CD4-positive, CD25-positive, alpha-beta regulatory T cell (primary cell): Measurements from ENCODE around the gene MTHFR. TPM values are rescaled to one million over a fixed set of nuclear protein-coding genes. Genes with fewer than 3 reads are reported as not detected.

Source experiments
- ATAC-seq, 2 donors: fragments of 150-1000 bp; cut with Tn5 transposase; one replicate each; pipeline ENCODE4 v1.10.0; 2021; ENCODE audit warnings: low read depth in 2 of 2, moderate number of reproducible peaks in 2 of 2, moderate library complexity in 1 of 2
- DNase-seq, 3 donors: peaks; one replicate each; pipeline versions ENCODE4 v3.0.0 to v3.0.0-alpha.2; 2012 to 2022; ENCODE audit warnings: mixed read lengths in 1 of 3
- H3K27ac ChIP-seq: one replicate; pipeline ENCODE4 v1.7.0; 2013; ENCODE audit warnings: mild to moderate bottlenecking, low read length; ENCODE audit not compliant: insufficient read depth, poor library complexity, severe bottlenecking
- H3K27me3 ChIP-seq: one replicate; pipeline ENCODE4 v1.7.0; 2013; ENCODE audit warnings: low read length; ENCODE audit not compliant: control insufficient read depth, insufficient read depth
- H3K36me3 ChIP-seq: one replicate; pipeline ENCODE4 v1.7.0; 2013; ENCODE audit warnings: mild to moderate bottlenecking, low read length, moderate library complexity; ENCODE audit not compliant: control insufficient read depth, insufficient read depth
- H3K4me1 ChIP-seq: 2 replicates; pipeline ENCODE4 v1.7.0; 2013; ENCODE audit warnings: mild to moderate bottlenecking, low read length; ENCODE audit not compliant: insufficient read depth, control insufficient read depth, poor library complexity, severe bottlenecking
- H3K4me3 ChIP-seq: one replicate; pipeline ENCODE4 v1.7.0; 2013; ENCODE audit warnings: low read depth, mild to moderate bottlenecking, low read length, moderate library complexity
- H3K9me3 ChIP-seq, 2 experiments: 1 replicate in 1 of 2; 2 replicates in 1 of 2; pipeline ENCODE4 v1.7.0; 2013; ENCODE audit warnings: low read length in 2 of 2, mild to moderate bottlenecking in 1 of 2, moderate library complexity in 1 of 2; ENCODE audit not compliant: control insufficient read depth in 2 of 2
- H3K27ac Mint-ChIP-seq, 3 donors: one replicate each; pipeline ENCODE4 v1.8.0; 2020 to 2022; ENCODE audit warnings: mild to moderate bottlenecking in 3 of 3, mixed read lengths in 3 of 3, moderate library complexity in 2 of 3
- H3K27me3 Mint-ChIP-seq: one replicate; pipeline ENCODE4 v1.8.0; 2022; ENCODE audit warnings: mild to moderate bottlenecking, mixed read lengths
- H3K36me3 Mint-ChIP-seq: one replicate; pipeline ENCODE4 v1.8.0; 2020; ENCODE audit warnings: mixed read lengths
- H3K4me1 Mint-ChIP-seq, 4 donors: one replicate each; pipeline ENCODE4 v1.8.0; 2020 to 2022; ENCODE audit warnings: mixed read lengths in 4 of 4, mild to moderate bottlenecking in 1 of 4
- H3K4me3 Mint-ChIP-seq, 4 donors: one replicate each; pipeline ENCODE4 v1.8.0; 2020 to 2022; ENCODE audit warnings: mild to moderate bottlenecking in 4 of 4, mixed read lengths in 4 of 4, moderate library complexity in 3 of 4
- H3K9me3 Mint-ChIP-seq, 7 donors: one replicate each; pipeline ENCODE4 v1.8.0; 2020 to 2022; ENCODE audit warnings: mixed read lengths in 7 of 7, mild to moderate bottlenecking in 3 of 7, moderate library complexity in 2 of 7
- polyA plus RNA-seq, 4 donors: library from polyadenylated mRNA; unstranded; fragments of 300-500 nt; fragmentation: Illumina TruSeq; gene quantifications; one replicate each; pipeline ENCODE4 v1.2.3, GENCODE V29; 2021
- total RNA-seq: library from RNA; stranded (reverse); gene quantifications from one replicate; pipeline ENCODE4 v1.2.3, GENCODE V29; 2022

MTHFR gene
- total and polyA plus RNA-seq, 5 donors from 2014 or later = 5.6 to 35.0 (median 6.6) TPM

- Mint-ChIP-seq H3K27me3 (peaks cover 35% of the 10 kb centered on the region), H3K9me3 (no peaks in the 10 kb centered on the region), H3K27ac (no peak overlapping the region), H3K4me3 (no peak overlapping the region), H3K36me3 (no peaks in the 10 kb centered on the region), H3K4me1 (peaks cover 0 to 10% (median 0%) of the 10 kb centered on the region in 4 donors)
- DNase-seq (no peak), ATAC-seq (no peak)
- no peaks in the 10 kb centered on the region for H3K27me3 ChIP-seq
- no peak overlapping the region for H3K4me3 ChIP-seq
- peaks cover 8% of the 10 kb centered on the region for H3K4me1 ChIP-seq
- H3K9me3 ChIP-seq = no peaks in the 10 kb centered on the region
- H3K36me3 ChIP-seq = no peaks in the 10 kb centered on the region
- no peak overlapping the region for H3K27ac ChIP-seq
Measured at GRCh38 chr1:11764519-11764918, 41.2 kb downstream of the MTHFR start.

GRCh38 chr1:11764115-11764514, 41.6 kb downstream of the MTHFR start:
- H3K27ac ChIP-seq = no peak overlapping the region
- peaks cover 35% of the 10 kb centered on the region for H3K27me3 Mint-ChIP-seq
- H3K9me3 Mint-ChIP-seq = no peaks in the 10 kb centered on the region
- H3K27me3 ChIP-seq = no peaks in the 10 kb centered on the region
- no peak for DNase-seq
- no peak overlapping the region for H3K4me3 Mint-ChIP-seq
- H3K36me3 ChIP-seq = no peaks in the 10 kb centered on the region
- no peak for ATAC-seq
- H3K4me1 ChIP-seq = peaks cover 8% of the 10 kb centered on the region
- H3K4me1 Mint-ChIP-seq = peaks cover 0 to 10% (median 0%) of the 10 kb centered on the region in 4 donors
- H3K9me3 ChIP-seq = no peaks in the 10 kb centered on the region
- no peak overlapping the region for H3K27ac Mint-ChIP-seq
- H3K4me3 ChIP-seq = no peak overlapping the region
- H3K36me3 Mint-ChIP-seq = no peaks in the 10 kb centered on the region

DNA sequence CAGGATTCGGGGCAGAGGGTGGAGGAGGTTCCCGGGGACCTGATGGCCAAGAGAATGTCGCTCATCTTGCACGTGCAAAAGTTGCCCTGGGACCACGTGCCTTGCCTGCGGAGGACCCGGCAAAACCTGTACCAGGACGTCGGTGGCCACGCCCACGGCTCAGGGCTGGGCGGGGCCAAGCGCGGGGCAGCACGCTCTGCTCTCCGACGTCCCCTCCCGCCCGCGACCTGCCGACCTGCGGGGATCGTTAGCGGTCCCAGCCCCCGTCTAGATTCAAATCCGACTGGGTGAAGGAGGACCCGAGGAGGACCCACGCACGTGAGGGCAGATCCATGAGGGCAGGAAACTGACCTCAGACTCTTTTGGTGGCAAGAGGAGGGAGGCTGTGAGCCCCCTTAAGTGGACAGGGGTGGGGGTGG, 43.8 kb downstream of the MTHFR start, which contains the start of gene C1orf167:
Gene C1orf167, plus strand, starts transcription at position 206 of the 419 bp plus-strand sequence. CDS start 2,208 bp downstream, outside the sequence.
- Histone ChIP-seq H3K27ac (no peak within 1 kb of the TSS), H3K4me3 (no peak within 1 kb of the TSS), H3K36me3 (no peaks in the 10 kb centered on the region), H3K4me1 (peaks cover 8% of the 10 kb centered on the region), H3K27me3 (no peaks in the 10 kb centered on the region), H3K9me3 (no peaks in the 10 kb centered on the region)
- no peak for ATAC-seq
- DNase-seq = peak in 1 of 3 donors; percentile 35
- H3K27me3 Mint-ChIP-seq = peaks cover 37% of the 10 kb centered on the region
- no peaks in the 10 kb centered on the region for H3K36me3 Mint-ChIP-seq
- peak within 1 kb of the TSS in 2 of 3 donors; percentile 14 to 37 for H3K27ac Mint-ChIP-seq
- H3K4me3 Mint-ChIP-seq = no peak within 1 kb of the TSS
- H3K4me1 Mint-ChIP-seq = peaks cover 0 to 10% (median 0%) of the 10 kb centered on the region in 4 donors
- no peaks in the 10 kb centered on the region for H3K9me3 Mint-ChIP-seq

GRCh38 chr1:11761285-11761684, 44.5 kb downstream of the MTHFR start:
- ATAC-seq (no peak), DNase-seq (no peak)
- Mint-ChIP-seq H3K4me3 (no peak overlapping the region), H3K4me1 (peaks cover 0 to 10% (median 0%) of the 10 kb centered on the region in 4 donors), H3K9me3 (no peaks in the 10 kb centered on the region), H3K27ac (peak overlapping the region in 1 of 3 donors; percentile 14), H3K36me3 (no peaks in the 10 kb centered on the region), H3K27me3 (peaks cover 37% of the 10 kb centered on the region)
- H3K4me1 ChIP-seq = peaks cover 8% of the 10 kb centered on the region
- H3K27ac ChIP-seq = no peak overlapping the region
- H3K9me3 ChIP-seq = no peaks in the 10 kb centered on the region
- H3K27me3 ChIP-seq = no peaks in the 10 kb centered on the region
- no peak overlapping the region for H3K4me3 ChIP-seq
- H3K36me3 ChIP-seq = no peaks in the 10 kb centered on the region

DNA sequence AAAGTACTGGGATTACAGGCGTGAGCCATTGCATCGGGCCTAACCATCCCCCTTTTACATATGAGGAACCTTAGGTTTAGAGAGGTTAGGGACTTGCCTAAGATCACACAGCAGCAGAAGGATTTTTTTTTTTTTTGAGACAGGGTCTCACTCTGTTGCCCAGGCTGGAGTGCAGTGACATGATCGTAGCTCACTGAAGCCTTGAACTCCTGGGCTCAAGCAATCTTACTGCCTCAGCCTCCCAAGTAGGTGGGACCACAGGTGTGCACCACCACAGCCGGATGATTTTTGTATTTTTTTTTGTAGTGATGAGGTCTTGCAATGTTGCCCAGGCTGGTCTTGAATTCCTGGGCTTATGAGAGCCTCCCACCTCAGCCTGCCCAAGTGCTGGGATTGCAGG, 46.0 kb downstream of the MTHFR start:
- no peak overlapping the region for H3K27ac ChIP-seq
- DNase-seq = no peak
- H3K4me3 ChIP-seq = no peak overlapping the region
- no peaks in the 10 kb centered on the region for H3K9me3 Mint-ChIP-seq
- H3K36me3 Mint-ChIP-seq = no peaks in the 10 kb centered on the region
- H3K4me1 ChIP-seq = peaks cover 8% of the 10 kb centered on the region
- H3K36me3 ChIP-seq = no peaks in the 10 kb centered on the region
- H3K27ac Mint-ChIP-seq = peak overlapping the region in 2 of 3 donors; percentile 41 to 55
- H3K4me1 Mint-ChIP-seq = peaks cover 0 to 10% (median 0%) of the 10 kb centered on the region in 4 donors
- H3K9me3 ChIP-seq = no peaks in the 10 kb centered on the region
- H3K4me3 Mint-ChIP-seq = no peak overlapping the region
- no peaks in the 10 kb centered on the region for H3K27me3 ChIP-seq
- no peak for ATAC-seq
- peaks cover 38% of the 10 kb centered on the region for H3K27me3 Mint-ChIP-seq

GRCh38 chr1:11757047-11757446, 48.7 kb downstream of the MTHFR start:
- Mint-ChIP-seq H3K36me3 (no peaks in the 10 kb centered on the region), H3K4me1 (peaks cover 0 to 2% (median 0%) of the 10 kb centered on the region in 4 donors), H3K27me3 (peaks cover 32% of the 10 kb centered on the region), H3K9me3 (no peaks in the 10 kb centered on the region), H3K4me3 (no peak overlapping the region), H3K27ac (no peak overlapping the region)
- Histone ChIP-seq H3K9me3 (no peaks in the 10 kb centered on the region), H3K4me3 (no peak overlapping the region), H3K27ac (no peak overlapping the region), H3K27me3 (no peaks in the 10 kb centered on the region), H3K4me1 (peaks cover 4% of the 10 kb centered on the region), H3K36me3 (no peaks in the 10 kb centered on the region)
- DNase-seq = no peak
- ATAC-seq = no peak

GRCh38 chr1:11753555-11754208, 52.1 kb downstream of the MTHFR start:
- peaks cover 5% of the 10 kb centered on the region for H3K4me1 ChIP-seq
- DNase-seq = no peak
- H3K27me3 ChIP-seq = no peaks in the 10 kb centered on the region
- no peaks in the 10 kb centered on the region for H3K9me3 Mint-ChIP-seq
- H3K36me3 ChIP-seq = peaks cover 3% of the 10 kb centered on the region
- H3K27ac Mint-ChIP-seq = peak overlapping the region; percentile 27 to 60 (median 59)
- H3K4me3 Mint-ChIP-seq = no peak overlapping the region
- H3K4me3 ChIP-seq = no peak overlapping the region
- no peak overlapping the region for H3K27ac ChIP-seq
- ATAC-seq = no peak
- H3K36me3 Mint-ChIP-seq = peaks cover 4% of the 10 kb centered on the region
- H3K27me3 Mint-ChIP-seq = peaks cover 11% of the 10 kb centered on the region
- no peaks in the 10 kb centered on the region for H3K9me3 ChIP-seq
- H3K4me1 Mint-ChIP-seq = peaks cover 0 to 7% (median 6%) of the 10 kb centered on the region in 4 donors
